ENCODE results near the gene TBC1D3B. TPM values are rescaled to one million over a fixed set of nuclear protein-coding genes. Genes with fewer than 3 reads are reported as not detected.
"Not testable (repeated sequence)": the region's sequence is repeated elsewhere in the genome, so short reads cannot be mapped to it uniquely, and the experiment has no call there.

Gene TBC1D3B
- total RNA-seq, 1 experiment from 2014 or later, result 1.4 TPM

DNA sequence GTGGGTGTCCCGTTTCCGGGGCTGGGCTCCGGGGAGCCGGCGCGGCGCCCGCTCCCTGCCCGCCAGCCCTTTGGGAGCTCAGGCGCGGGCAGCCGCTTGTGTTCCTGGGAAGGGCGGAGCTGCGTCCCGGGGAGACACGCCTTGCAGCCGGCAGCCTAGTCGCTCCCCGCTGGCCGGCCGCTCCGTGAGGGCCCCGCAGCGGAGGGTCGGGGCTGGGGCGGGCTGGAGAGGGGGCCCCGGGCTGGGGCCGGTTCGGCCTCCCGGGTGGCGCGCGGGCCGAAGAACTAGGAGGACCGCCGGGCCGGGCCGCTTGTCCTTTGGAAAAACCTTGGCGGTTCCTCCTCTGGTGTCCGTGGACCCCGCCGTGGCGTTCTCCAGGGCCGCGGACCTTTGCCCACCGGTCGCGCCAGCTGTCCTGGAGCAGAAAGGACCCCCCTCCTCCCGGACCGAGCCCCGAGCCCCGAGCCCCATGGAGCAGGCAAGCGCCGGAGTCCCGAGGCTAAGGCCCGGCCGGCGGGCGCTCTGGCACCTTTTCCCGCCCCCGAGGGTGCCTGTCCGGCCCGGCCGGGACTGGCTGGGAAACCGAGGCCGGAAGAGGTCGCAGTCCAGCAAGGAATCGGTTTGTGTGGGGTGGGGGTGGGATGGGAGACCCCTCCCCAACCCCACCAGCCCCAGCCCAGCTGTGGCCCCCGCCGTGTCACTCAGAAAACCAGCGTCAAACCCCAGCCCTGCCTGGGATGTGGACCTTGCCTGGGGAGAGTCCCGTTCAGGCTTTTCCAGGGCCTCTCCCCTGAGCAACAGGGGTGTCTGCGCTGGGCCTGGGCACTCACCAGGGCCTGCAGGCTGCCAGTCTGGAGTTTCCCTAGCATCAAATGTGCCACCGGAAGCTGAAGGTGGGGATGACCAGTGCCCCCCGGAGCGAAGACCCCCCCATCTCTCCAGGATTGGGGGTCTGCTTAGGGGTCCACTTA, 6.8 kb upstream of the TBC1D3B start:
- no peaks in the 10 kb centered on the region for H3K9me3 ChIP-seq (ENCODE audit: low read length)
- TF ChIP-seq EZH2phosphoT487 (IDR thresholded peaks at IDR 0.05; ENCODE audit: borderline replicate concordance, low read length), result no peak
- TF ChIP-seq EZH2 (IDR thresholded peaks at IDR 0.05; ENCODE audit: low read length, unreplicated experiment), result no peak
- TF ChIP-seq, protein P1, sequence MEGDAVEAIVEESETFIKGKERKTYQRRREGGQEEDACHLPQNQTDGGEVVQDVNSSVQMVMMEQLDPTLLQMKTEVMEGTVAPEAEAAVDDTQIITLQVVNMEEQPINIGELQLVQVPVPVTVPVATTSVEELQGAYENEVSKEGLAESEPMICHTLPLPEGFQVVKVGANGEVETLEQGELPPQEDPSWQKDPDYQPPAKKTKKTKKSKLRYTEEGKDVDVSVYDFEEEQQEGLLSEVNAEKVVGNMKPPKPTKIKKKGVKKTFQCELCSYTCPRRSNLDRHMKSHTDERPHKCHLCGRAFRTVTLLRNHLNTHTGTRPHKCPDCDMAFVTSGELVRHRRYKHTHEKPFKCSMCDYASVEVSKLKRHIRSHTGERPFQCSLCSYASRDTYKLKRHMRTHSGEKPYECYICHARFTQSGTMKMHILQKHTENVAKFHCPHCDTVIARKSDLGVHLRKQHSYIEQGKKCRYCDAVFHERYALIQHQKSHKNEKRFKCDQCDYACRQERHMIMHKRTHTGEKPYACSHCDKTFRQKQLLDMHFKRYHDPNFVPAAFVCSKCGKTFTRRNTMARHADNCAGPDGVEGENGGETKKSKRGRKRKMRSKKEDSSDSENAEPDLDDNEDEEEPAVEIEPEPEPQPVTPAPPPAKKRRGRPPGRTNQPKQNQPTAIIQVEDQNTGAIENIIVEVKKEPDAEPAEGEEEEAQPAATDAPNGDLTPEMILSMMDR (conservative IDR thresholded peaks at IDR 0.05; ENCODE audit: low read depth, low read length), result no peak
- no peaks in the 10 kb centered on the region for H3F3A ChIP-seq (ENCODE audit: low read length, unreplicated experiment)
- H3K27me3 ChIP-seq (ENCODE audit: low read length), result peaks cover 13% of the 10 kb centered on the region
- no TSS peak for BruUV-seq (replicated peaks)
- H3K9me2 ChIP-seq (replicated peaks; ENCODE audit: low read length), result no peaks in the 10 kb centered on the region
- no peaks in the 10 kb centered on the region for H4K20me1 ChIP-seq (ENCODE audit: low read length)
- no peaks in the 10 kb centered on the region for H3K79me2 ChIP-seq (ENCODE audit: low read length)
- DNase-seq (peak; percentile 25), ATAC-seq (peak; percentile 67)
- CTCF ChIA-PET, result interaction anchor here (0.6 kb wide), 1 partner anchor 214 kb away, joined by 3 read pairs; no protein-coding TSS in a partner anchor
- H3K36me3 ChIP-seq (ENCODE audit: low read depth, low read length), result no peaks in the 10 kb centered on the region
- peak overlapping the region; percentile 74 for H3K4me2 ChIP-seq (ENCODE audit: low read length)
- H3K4me3 ChIP-seq (ENCODE audit: low read length), result peak overlapping the region; percentile 50
- no peak overlapping the region for H3K9ac ChIP-seq (ENCODE audit: low read length)
- H3K27ac ChIP-seq (ENCODE audit: low read length), result no peak overlapping the region
- intact Hi-C loops (cut with micrococcal nuclease), result no loop called here
- no peaks in the 10 kb centered on the region for H3K4me1 ChIP-seq (ENCODE audit: insufficient read depth, low read length)
- POLR2A ChIA-PET (ENCODE audit: unreplicated experiment), result no interaction called here
- H2AFZ ChIP-seq (ENCODE audit: low read length), result peak overlapping the region; percentile 42; the same call in 1 of the 2 replicates

DNA sequence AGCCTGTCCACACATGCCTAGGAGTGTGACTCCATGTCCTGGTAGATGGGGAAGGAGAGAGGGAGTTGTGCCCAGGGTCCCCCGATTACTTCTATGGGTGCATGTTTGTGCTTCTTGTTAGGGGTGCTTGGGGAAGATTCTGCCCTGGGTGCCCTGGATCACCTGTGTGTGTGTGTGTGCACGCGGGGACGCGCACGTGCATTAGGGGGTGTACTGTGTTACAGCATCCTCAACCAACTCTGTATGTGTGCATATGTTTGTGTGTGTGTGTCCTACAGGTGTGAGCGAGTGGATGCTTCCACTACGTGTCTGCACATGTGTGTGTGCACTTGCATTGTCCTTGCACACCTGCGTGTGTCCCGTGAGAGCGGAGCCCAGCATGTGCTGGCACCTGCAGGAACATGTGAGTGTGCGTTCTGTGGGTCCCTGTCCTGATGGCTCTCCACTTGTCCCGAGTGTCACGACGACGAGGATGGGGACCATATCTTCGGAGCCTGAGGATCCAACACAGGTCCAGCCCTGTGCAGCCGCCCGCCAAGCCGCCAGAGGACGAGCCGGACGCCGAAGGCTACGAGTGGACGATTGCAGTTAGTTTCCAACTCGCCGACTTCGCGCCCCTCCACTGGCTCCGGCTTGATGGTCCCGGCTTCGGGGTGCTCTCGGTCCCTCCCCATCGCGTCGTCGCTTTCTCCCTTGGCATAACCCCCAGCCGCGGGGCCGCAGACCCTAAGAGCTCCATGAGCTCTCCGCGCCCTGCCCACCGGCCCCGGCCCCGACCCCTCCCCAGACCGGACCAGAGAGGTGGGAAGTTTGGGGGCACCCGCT, 6.0 kb upstream of the TBC1D3B start:
- peaks cover 13% of the 10 kb centered on the region for H3K27me3 ChIP-seq (ENCODE audit: low read length)
- CTCF ChIA-PET, result interaction anchor here (0.6 kb wide), 1 partner anchor 213 kb away, joined by 3 read pairs; no protein-coding TSS in a partner anchor
- peak overlapping the region; percentile 42; the same call in 1 of the 2 replicates for H2AFZ ChIP-seq (ENCODE audit: low read length)
- H3K27ac ChIP-seq (ENCODE audit: low read length), result no peak overlapping the region
- intact Hi-C loops (cut with micrococcal nuclease), result no loop called here
- no peaks in the 10 kb centered on the region for H3K9me3 ChIP-seq (ENCODE audit: low read length)
- peak overlapping the region; percentile 74 for H3K4me2 ChIP-seq (ENCODE audit: low read length)
- DNase-seq, result no peak
- H3K9me2 ChIP-seq (replicated peaks; ENCODE audit: low read length), result no peaks in the 10 kb centered on the region
- no peaks in the 10 kb centered on the region for H3K4me1 ChIP-seq (ENCODE audit: insufficient read depth, low read length)
- BruUV-seq (replicated peaks), result no TSS peak
- no peak for ATAC-seq
- no peaks in the 10 kb centered on the region for H3K36me3 ChIP-seq (ENCODE audit: low read depth, low read length)
- H4K20me1 ChIP-seq (ENCODE audit: low read length), result no peaks in the 10 kb centered on the region
- POLR2A ChIA-PET (ENCODE audit: unreplicated experiment), result no interaction called here
- H3K9ac ChIP-seq (ENCODE audit: low read length), result no peak overlapping the region
- no peaks in the 10 kb centered on the region for H3F3A ChIP-seq (ENCODE audit: low read length, unreplicated experiment)
- peak overlapping the region; percentile 50; the same call in 1 of the 2 replicates for H3K4me3 ChIP-seq (ENCODE audit: low read length)
- H3K79me2 ChIP-seq (ENCODE audit: low read length), result no peaks in the 10 kb centered on the region
- TF ChIP-seq, protein P1 (conservative IDR thresholded peaks at IDR 0.05; ENCODE audit: low read depth, low read length), result no peak
- TF ChIP-seq EZH2phosphoT487 (IDR thresholded peaks at IDR 0.05; ENCODE audit: borderline replicate concordance, low read length) (no peak), EZH2 (IDR thresholded peaks at IDR 0.05; ENCODE audit: low read length, unreplicated experiment) (no peak)

DNA sequence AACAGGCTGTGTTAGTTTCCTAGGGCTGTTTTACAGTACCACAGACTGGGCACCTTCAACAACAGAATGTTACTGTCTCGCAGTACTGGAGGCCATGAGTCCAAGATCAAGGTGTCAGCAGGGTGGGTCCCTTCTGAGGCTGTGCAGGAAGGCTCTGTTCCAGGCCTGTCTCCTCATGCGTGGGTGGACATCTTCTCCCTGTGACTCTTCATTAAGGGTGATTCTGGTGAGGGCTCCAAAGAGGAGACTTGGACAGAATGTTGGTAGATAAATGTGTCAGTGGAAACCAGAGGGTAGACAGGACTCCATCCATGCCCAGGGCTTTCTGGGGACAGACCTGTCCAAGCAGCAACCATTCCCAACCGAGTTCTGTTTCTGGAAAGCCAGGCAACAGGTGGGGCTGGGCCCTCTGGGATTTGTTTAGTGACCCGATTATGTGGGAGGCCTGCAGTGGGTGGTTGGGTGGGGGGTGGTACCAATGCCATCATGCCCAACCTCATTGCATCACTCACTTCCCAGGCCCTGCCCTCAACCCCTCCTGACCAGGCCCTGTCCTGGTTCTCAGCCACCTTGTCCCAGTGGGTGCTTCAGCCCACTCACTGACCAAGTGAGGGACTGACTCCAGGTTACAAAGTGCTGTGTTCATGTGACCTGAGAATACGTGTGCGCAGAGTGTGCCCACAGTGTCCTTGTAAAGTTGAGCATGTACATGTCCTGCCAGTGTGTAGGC, 5.2 kb upstream of the TBC1D3B start:
- peaks cover 13% of the 10 kb centered on the region for H3K27me3 ChIP-seq (ENCODE audit: low read length)
- ATAC-seq; H3K79me2 ChIP-seq (ENCODE audit: low read length); H3K9me2 ChIP-seq (replicated peaks; ENCODE audit: low read length); H4K20me1 ChIP-seq (ENCODE audit: low read length); H3K9ac ChIP-seq (ENCODE audit: low read length); H3K36me3 ChIP-seq (ENCODE audit: low read depth, low read length); H3K4me2 ChIP-seq (ENCODE audit: low read length); DNase-seq; CTCF ChIA-PET; intact Hi-C loops (cut with micrococcal nuclease); H2AFZ ChIP-seq (ENCODE audit: low read length); H3K4me1 ChIP-seq (ENCODE audit: insufficient read depth, low read length); POLR2A ChIA-PET (ENCODE audit: unreplicated experiment); BruUV-seq (replicated peaks); H3K27ac ChIP-seq (ENCODE audit: low read length); H3K9me3 ChIP-seq (ENCODE audit: low read length); H3F3A ChIP-seq (ENCODE audit: low read length, unreplicated experiment); H3K4me3 ChIP-seq (ENCODE audit: low read length): not testable (repeated sequence)

DNA sequence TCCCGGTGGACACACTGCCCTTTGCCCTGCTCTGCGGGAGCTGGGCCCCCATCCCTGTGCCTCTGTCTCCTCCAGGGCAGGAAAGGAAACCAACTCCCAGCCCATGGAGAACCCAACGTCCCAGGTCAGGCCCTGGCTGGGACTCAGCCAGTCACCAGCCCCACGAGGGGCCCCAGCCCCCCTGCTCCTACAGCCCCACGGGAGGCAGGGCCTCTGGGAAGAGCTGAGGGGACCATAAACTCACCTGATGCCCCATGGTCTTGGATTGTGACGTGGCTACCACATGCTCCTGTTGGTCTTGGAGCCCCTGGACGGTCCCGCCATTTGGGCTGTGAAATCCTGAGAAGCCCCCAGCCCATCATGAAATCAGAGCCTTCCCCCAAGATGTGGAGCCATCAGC, 7.6 kb downstream of the TBC1D3B start:
- H3K4me3 ChIP-seq (ENCODE audit: low read length); POLR2A ChIA-PET (ENCODE audit: unreplicated experiment); intact Hi-C loops (cut with micrococcal nuclease); CTCF ChIA-PET; H4K20me1 ChIP-seq (ENCODE audit: low read length); H3K27ac ChIP-seq (ENCODE audit: low read length); H3F3A ChIP-seq (ENCODE audit: low read length, unreplicated experiment); H3K9ac ChIP-seq (ENCODE audit: low read length); H3K36me3 ChIP-seq (ENCODE audit: low read depth, low read length); BruUV-seq (replicated peaks); H3K27me3 ChIP-seq (ENCODE audit: low read length); DNase-seq; ATAC-seq; H2AFZ ChIP-seq (ENCODE audit: low read length); H3K4me1 ChIP-seq (ENCODE audit: insufficient read depth, low read length); H3K79me2 ChIP-seq (ENCODE audit: low read length); H3K9me3 ChIP-seq (ENCODE audit: low read length); H3K4me2 ChIP-seq (ENCODE audit: low read length); H3K9me2 ChIP-seq (replicated peaks; ENCODE audit: low read length): not testable (repeated sequence)

Data from PC-3 (cell line).